Sciatic nerve (tissue), 2 donors: ENCODE results near the gene ANKRD27. TPM values are rescaled to one million over a fixed set of nuclear protein-coding genes. Genes with fewer than 3 reads are reported as not detected.
A peak's percentile ranks its signal among the peaks of the same experiment; 100 is the strongest.
"Not testable (repeated sequence)": the region's sequence is repeated elsewhere in the genome, so short reads cannot be mapped to it uniquely, and the experiment has no call there.

Source experiments
- ATAC-seq: fragments of 200-7000 bp; cut with Tn5 transposase; one replicate; pipeline ENCODE4 v1.9.1; 2020; ENCODE audit warnings: mild to moderate bottlenecking, moderate library complexity
- DNase-seq: peaks from one replicate; pipeline ENCODE4 v3.0.0-alpha.2; 2020; ENCODE audit warnings: low spot score
- intact Hi-C: fragments of 100-400 bp; cut with DNase I; formaldehyde crosslinking; loops from one replicate; pipeline ENCODE4 v1.14.2; 2022
- total RNA-seq: library from RNA; stranded (reverse); fragmentation: NEBNext Ultra II Directional; extraction: Animal tissue kit (Norgen Biotek cat#: 25700); gene quantifications from one replicate; pipeline ENCODE4 v1.2.1, GENCODE V29; 2021
- donor health status: DM: no; HTN: no; CAD: no.
- donor health status: DM: no; HTN: no; CAD: no.

ANKRD27 gene
- total RNA-seq: 37.9 TPM

DNA sequence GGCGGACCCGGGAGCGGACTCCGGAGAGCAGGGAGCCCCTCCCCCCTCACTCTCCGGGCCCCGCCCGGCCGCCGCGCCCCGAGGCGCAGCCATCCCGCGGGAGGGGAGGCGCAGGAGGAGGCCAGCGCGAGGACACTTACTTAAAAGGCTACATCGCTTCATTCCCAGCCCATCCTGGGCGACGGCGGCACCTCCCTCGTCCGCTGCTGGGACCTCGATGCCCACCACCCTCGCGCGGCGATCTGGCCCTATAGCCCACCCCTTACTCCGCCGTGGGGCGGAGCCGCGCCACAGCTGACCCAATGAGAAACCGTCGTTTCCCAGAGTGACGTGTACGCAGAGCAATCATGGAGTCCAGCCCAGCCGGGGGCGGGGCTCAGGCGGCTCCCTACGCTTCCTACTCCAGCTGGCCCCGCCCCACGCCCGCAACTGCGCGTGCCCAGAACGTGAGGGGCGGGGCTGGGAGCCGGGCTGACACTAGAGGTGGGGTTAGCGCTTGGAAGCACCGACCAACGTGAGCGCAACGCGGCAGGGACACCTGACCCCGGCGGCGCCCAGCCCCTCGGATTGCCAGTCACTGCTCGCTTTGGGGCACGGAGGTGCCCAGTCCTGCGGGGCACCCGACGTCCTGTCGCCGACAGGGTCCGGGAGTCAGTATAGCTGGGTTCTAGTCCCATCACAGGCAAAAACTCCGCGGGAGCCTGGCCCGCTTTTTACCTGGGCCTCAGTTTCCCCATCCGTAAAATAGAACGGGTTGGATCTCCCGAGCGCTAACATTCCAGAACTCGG is at the start of gene ANKRD27:
ANKRD27 (minus strand) TSS at position 250 of the 789 bp plus-strand sequence. CDS start 16,165 bp downstream, outside the sequence.
- ATAC-seq (peak; percentile 99), DNase-seq (peak; percentile 99)
- intact Hi-C loops: loop anchor here (10.0 kb wide), 1 partner anchor 1470 kb away; no protein-coding TSS in a partner anchor

- intact Hi-C loops: no loop called here
- ATAC-seq (no peak), DNase-seq (no peak)
Measured at GRCh38 chr19:32720936-32721250, 45.9 kb upstream of the ANKRD27 start.

- DNase-seq (no peak), ATAC-seq (no peak)
- intact Hi-C loops: no loop called here
Measured at GRCh38 chr19:32720216-32720935, 45.4 kb upstream of the ANKRD27 start.

DNA sequence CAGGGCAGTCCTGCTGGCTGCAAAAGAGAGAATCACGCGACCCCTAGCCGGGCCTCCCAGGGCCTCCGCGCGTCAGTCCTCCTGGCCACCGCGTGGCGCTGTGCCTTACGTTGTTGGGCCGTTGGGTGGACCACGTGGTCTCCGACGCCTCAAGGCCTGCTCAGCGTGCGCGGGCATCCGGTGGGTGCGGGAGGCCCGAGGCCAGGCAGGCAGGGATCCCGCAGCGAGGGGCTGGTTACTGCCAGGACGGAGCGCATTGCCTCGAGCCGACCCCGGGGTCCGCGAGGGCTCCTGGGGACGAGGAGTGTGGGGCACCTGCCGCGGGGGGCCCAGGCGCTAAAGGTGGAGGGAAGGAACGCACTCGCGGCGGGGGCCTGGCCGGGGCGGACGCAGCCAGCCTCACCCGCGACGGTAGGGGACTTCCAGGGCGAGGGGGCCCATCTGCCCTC is 44.7 kb upstream of the ANKRD27 start, which contains the start of gene TDRD12:
TDRD12 (plus strand) TSS at position 157 of the 449 bp plus-strand sequence. CDS start 306 bp downstream, outside the sequence.
- no peak for ATAC-seq

GRCh38 chr19:32718286-32718685 is 43.3 kb upstream of the ANKRD27 start:
- DNase-seq (no peak), ATAC-seq (no peak)
- intact Hi-C loops: no loop called here

More for the DNA sequence above, 44.7 kb upstream of the ANKRD27 start, which contains the start of gene TDRD12:
- DNase-seq: no peak
- intact Hi-C loops: no loop called here

GRCh38 chr19:32717496-32717895 is 42.5 kb upstream of the ANKRD27 start:
- DNase-seq: no peak
- intact Hi-C loops: no loop called here
- no peak for ATAC-seq

DNA sequence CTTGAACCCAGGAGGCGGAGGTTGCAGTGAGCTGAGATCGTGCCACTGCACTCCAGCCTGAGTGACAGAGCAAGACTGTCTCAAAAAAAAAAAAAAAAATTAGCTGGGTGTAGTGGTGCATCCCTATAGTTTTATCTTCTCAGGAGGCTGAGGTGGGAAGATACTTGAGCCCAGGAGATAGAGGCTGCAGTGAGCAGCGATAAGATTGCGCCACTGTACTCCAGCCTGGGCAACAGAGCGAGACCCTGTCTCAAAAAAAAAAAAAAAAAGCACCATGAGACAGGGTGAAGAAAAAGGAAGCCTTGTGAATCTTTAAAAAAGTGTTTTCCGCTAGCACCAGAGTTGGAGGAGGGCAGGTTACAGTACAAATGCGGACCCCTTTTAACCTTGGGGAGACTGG is 41.2 kb upstream of the ANKRD27 start:
- DNase-seq, ATAC-seq, intact Hi-C loops: not testable (repeated sequence)

GRCh38 chr19:32711747-32712146 is 36.8 kb upstream of the ANKRD27 start:
- intact Hi-C loops: no loop called here
- ATAC-seq (no peak), DNase-seq (no peak)

- ATAC-seq (no peak), DNase-seq (no peak)
- intact Hi-C loops: no loop called here
Measured at GRCh38 chr19:32709032-32709431, 34.1 kb upstream of the ANKRD27 start.

DNA sequence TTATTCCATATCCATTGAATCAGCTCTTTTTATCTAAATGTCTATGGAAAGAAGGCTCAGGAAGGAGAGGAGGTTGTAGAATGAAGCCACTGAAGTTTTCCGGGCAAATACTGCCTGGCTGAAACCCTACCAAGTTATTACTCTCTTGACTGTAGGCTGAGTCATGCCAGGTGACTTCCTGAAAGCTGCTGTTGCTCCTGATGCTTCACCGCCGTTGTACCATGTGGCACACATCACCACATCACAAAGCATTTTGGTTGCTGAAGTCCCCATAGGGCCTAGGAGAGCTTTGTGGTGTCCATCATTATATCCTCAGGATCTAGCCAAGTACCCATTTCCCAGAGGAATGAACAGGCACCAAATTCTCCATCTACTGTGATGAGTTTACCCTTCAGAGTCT is 33.5 kb upstream of the ANKRD27 start:
- no peak for DNase-seq
- intact Hi-C loops: no loop called here
- ATAC-seq: no peak

GRCh38 chr19:32704006-32704405 is 29.0 kb upstream of the ANKRD27 start:
- DNase-seq, ATAC-seq, intact Hi-C loops: not testable (repeated sequence)

DNA sequence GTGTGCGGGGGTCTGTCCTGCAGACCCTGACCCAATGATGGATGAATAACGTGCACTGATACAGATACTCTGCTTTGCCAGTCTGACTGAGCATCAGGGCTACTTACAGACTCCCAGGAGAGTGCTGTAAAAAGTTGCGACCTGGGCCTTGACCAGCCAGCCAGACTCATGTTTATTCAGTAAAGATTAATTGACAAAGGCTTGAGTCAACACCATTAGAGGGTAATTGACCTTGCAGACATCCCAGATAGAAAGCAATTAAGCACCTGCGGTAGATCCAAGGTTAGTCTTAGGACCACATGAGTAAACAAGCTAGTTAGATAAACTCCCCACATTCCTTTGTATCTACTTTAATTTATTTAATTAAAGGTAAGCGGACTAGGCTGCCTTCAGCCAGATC is 27.0 kb upstream of the ANKRD27 start:
- intact Hi-C loops: no loop called here
- no peak for ATAC-seq
- DNase-seq: no peak

DNA sequence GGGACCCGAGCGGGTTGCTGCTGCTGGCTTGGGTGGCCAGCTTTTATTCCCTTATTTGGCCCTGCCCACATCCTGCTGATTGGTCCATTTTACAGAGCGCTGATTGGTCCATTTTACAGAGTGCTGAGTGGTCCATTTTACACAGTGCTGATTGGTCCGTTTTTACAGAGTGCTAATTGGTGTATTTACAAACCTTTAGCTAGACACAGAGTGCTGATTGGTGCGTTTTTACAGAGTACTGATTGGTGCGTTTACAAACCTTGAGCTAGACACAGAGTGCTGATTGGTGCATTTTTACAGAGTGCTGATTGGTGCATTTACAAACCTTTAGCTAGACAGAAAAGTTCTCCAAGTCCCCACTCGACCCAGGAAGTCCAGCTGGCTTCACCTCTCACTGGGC is 25.1 kb upstream of the ANKRD27 start:
- intact Hi-C loops, ATAC-seq, DNase-seq: not testable (repeated sequence)

- intact Hi-C loops, ATAC-seq, DNase-seq: not testable (repeated sequence)
Measured at GRCh38 chr19:32696771-32697170, 21.8 kb upstream of the ANKRD27 start.

- intact Hi-C loops, ATAC-seq, DNase-seq: not testable (repeated sequence)
Measured at GRCh38 chr19:32695506-32695905, 20.5 kb upstream of the ANKRD27 start.

DNA sequence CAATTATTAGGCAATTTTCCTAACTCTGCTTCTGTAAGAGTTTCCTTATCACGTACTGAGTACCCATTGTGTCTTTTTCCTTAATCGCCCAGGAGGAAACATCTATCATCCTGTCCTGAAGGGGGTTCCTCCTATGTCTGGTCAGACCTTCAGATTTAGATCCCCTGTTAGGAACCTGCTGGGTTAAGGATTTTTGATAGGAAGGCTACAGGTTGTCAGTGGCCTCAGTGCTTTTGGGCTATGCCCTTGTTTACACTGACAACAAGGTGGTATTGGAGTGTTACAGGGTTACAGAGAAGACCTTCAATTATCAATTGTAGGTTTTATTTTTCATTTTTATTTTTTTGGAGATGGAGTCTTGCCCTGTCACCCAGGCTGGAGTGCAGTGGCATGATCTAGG is 19.9 kb upstream of the ANKRD27 start:
- DNase-seq, intact Hi-C loops, ATAC-seq: not testable (repeated sequence)

DNA sequence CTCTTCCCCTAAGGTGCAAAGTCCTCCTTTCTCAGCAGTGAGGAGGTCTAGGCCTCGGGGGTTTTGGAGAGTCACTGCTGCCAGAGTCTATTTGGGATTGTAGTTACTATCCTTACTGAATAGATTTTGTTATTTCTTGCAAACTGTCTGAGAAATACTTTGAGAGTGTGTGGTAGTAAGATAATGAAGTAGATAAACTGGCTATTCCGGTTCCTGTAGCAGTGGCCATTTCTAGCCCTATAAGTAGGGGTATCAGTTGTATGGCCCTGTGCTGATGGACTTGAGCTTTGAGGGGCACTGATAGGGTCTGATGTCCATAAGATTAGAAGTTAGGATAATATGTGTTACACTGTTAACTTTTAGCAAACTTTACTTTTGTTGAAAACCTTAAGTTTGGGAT is 19.3 kb upstream of the ANKRD27 start:
- intact Hi-C loops, ATAC-seq, DNase-seq: not testable (repeated sequence)

DNA sequence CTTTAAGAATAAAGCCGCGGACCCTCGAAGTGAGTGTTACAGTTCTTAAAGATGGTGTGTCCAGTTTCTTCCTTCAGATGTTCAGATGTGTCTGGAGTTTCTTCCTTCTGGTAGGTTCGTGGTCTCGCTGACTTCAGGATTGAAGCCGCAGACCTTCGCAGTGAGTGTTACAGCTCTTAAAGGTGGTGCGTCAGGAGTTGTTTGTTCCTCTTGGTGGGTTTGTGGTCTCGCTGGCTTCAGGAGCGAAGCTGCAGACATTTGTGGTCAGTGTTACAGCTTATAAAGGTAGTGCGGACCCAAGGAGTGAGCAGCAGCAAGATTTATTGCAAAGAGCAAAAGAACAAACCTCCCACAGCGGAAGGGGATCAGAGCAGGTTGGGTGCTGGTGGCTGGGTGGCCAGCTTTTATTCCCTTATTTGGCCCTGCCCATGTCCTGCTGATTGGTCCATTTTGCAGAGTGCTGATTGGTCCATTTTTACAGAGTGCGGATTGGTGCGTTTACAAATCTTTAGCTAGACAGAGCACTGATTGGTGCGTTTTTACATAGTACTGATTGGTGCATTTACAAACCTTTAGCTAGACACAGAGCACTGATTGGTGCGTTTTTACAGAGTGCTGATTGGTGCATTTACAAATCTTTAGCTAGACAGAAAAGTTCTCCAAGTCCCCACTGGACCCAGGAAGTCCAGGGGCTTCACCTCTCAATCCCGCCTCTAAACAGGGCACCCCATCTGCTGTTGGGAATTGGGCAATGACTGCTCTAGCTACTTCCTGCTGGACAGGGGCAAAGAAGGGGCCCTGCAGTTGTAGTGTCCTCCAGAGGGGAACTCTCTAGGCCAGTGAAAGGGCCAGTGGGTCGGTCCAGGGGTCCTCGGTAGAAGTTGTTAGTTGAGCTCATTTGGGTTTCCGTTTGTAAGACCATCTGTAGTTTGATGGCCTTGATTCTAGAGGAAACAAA is 18.4 kb upstream of the ANKRD27 start:
- ATAC-seq, intact Hi-C loops, DNase-seq: not testable (repeated sequence)

GRCh38 chr19:32692727-32693061 is 17.7 kb upstream of the ANKRD27 start:
- DNase-seq: no peak
- intact Hi-C loops: no loop called here
- no peak for ATAC-seq
